DND-41 (cell line): ENCODE measurements around the gene CYP2W1.

Experiments used
- ATAC-seq: fragments of 200-7000 bp; cut with Tn5 transposase; 3 replicates; pipeline ENCODE4 v1.9.1; 2021; ENCODE audit warnings: low read depth; ENCODE audit not compliant: insufficient read depth
- DNase-seq: peaks from one replicate; pipeline ENCODE4 v3.0.0-alpha.2; 2020
- H2AFZ ChIP-seq: 2 replicates; pipeline ENCODE4 v1.6.0; 2012; ENCODE audit warnings: low read depth, low read length
- H3K27ac ChIP-seq: 2 replicates; pipeline ENCODE4 v1.5.1; 2012; ENCODE audit warnings: low read length, inconsistent platforms
- H3K27me3 ChIP-seq: fragments of 200-600 bp; sonication (generic); 2 replicates; pipeline ENCODE4 v1.6.0; 2012; ENCODE audit warnings: low read length, mild to moderate bottlenecking, inconsistent platforms; ENCODE audit not compliant: insufficient read depth, poor library complexity
- H3K36me3 ChIP-seq: 2 replicates; pipeline ENCODE4 v1.5.1; 2012; ENCODE audit warnings: low read length, inconsistent platforms; ENCODE audit not compliant: insufficient read depth
- H3K4me1 ChIP-seq: 2 replicates; pipeline ENCODE4 v1.5.1; 2012; ENCODE audit warnings: mild to moderate bottlenecking, low read length; ENCODE audit not compliant: insufficient read depth
- H3K4me2 ChIP-seq: 2 replicates; pipeline ENCODE4 v1.6.0; 2012; ENCODE audit warnings: mild to moderate bottlenecking, moderate library complexity, low read length, inconsistent platforms; ENCODE audit not compliant: insufficient read depth
- H3K4me3 ChIP-seq, 2 experiments: fragments of 200-600 bp in 1 of 2; shearing (Covaris generic) in 1 of 2; 2 replicates each; pipeline ENCODE4 v1.5.1; 2012 to 2016; ENCODE audit warnings: inconsistent platforms in 2 of 2, low read length in 2 of 2, mild to moderate bottlenecking in 2 of 2, low read depth in 1 of 2, moderate library complexity in 1 of 2
- H3K79me2 ChIP-seq: 2 replicates; pipeline ENCODE4 v1.6.0; 2012; ENCODE audit warnings: low read length, inconsistent platforms; ENCODE audit not compliant: insufficient read depth
- H3K9ac ChIP-seq: 2 replicates; pipeline ENCODE4 v1.6.0; 2012; ENCODE audit warnings: low read depth, mild to moderate bottlenecking, inconsistent platforms, low read length, moderate library complexity
- H3K9me3 ChIP-seq: 2 replicates; pipeline ENCODE4 v1.5.1; 2012; ENCODE audit warnings: low read length, moderate library complexity, mild to moderate bottlenecking, inconsistent platforms; ENCODE audit not compliant: insufficient read depth, severe bottlenecking
- H4K20me1 ChIP-seq: 2 replicates; pipeline ENCODE4 v1.6.0; 2012; ENCODE audit warnings: low read length; ENCODE audit not compliant: insufficient read depth
- CTCF ChIP-seq: IDR thresholded peaks from 2 replicates; pipeline ENCODE4 v1.5.1; 2012; ENCODE audit warnings: borderline replicate concordance, low read length, moderate library complexity, mild to moderate bottlenecking; ENCODE audit not compliant: poor library complexity, severe bottlenecking; ENCODE audit errors: extremely low read depth
- EZH2 ChIP-seq: IDR thresholded peaks from 3 replicates; pipeline ENCODE4 v1.6.1; 2012; ENCODE audit warnings: borderline replicate concordance, low read depth, mild to moderate bottlenecking, moderate library complexity, low read length, inconsistent platforms; ENCODE audit not compliant: severe bottlenecking

Gene CYP2W1

DNA sequence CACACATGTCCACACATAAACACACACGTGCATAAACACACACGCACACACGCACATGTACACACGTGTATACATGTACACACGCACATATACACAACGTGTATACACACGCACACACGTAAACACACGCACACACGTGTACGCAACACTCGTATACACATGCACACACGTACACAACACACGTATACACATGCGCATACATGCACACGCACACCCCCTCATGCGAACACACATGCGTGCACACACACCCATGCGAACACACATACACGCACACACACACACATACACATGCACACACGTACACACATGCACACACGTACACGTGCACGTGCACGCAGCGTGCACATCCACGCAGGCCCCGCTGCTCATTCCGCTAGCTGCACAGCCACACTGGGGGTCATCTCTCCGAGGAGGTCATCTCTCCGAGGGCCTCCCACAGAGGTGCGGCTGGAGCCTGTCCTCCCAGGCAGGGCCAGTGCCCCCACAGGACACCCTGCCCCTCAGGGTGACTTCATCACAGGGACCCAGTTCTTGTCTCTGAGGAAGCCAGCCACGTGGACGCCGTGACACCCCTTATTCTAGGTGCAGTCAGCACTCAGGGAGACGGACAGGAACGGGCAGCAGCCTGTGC lies 25.9 kb downstream of the CYP2W1 start:
- Histone ChIP-seq H2AFZ (no peak overlapping the region), H3K4me1 (no peaks in the 10 kb centered on the region), H3K9me3 (no peaks in the 10 kb centered on the region), H3K27me3 (no peaks in the 10 kb centered on the region), H3K4me3 (no peak overlapping the region), H3K4me2 (no peak overlapping the region), H3K79me2 (no peaks in the 10 kb centered on the region), H3K27ac (no peak overlapping the region), H3K36me3 (no peaks in the 10 kb centered on the region), H3K9ac (no peak overlapping the region), H4K20me1 (peaks cover 20% of the 10 kb centered on the region)
- DNase-seq (no peak), ATAC-seq (no peak; the same call in 2 of the 3 replicates)
- TF ChIP-seq CTCF: no peak
- no peak for TF ChIP-seq EZH2

DNA sequence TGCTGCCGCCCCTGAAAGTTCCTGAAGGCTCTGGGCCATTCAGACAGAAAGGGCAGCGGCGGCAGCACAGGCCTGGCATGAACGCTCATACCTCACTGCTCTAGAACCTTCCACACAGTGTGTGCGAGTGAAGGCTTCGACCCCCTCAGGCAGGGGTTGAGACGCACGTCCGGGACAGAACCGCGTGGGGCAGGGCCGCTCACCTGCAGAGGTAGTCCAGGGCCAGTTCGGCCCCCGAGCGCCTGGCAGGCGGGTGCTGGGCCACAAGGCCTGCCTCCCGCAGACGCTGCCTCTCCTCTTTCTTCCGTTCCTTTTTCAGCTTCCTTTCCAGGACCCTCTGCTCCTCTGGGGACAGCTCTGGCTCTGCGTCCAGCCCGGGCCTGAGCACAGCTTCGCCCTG lies 26.8 kb downstream of the CYP2W1 start:
- Histone ChIP-seq H2AFZ (no peak overlapping the region), H3K9me3 (no peaks in the 10 kb centered on the region), H3K27ac (no peak overlapping the region), H3K4me1 (no peaks in the 10 kb centered on the region), H3K27me3 (no peaks in the 10 kb centered on the region), H4K20me1 (peaks cover 23% of the 10 kb centered on the region), H3K79me2 (no peaks in the 10 kb centered on the region), H3K9ac (no peak overlapping the region), H3K4me3 (no peak overlapping the region), H3K4me2 (no peak overlapping the region), H3K36me3 (no peaks in the 10 kb centered on the region)
- no peak for TF ChIP-seq EZH2
- no peak for TF ChIP-seq CTCF
- ATAC-seq: no peak
- no peak for DNase-seq

DNA sequence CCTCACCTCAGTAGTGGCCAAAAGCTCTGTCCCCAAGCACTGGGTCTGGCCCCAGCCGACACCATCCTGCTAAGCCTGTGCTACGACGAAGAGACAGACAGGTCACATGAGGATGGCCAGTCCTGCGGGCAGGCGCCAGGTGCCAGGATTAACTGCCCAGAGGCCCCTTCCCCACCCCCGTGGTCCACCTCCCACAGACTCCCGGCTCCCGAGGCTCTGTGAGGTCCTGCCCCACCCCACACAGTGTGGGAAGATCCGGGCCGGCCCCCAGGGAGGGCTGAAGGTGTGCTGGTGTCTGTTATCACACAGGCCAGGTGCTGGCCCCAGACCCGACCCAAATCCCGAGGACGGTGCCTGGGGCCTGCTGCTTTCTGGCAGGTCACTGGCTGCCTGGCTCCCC lies 27.2 kb downstream of the CYP2W1 start:
- Histone ChIP-seq H3K27ac (no peak overlapping the region), H2AFZ (no peak overlapping the region), H3K27me3 (no peaks in the 10 kb centered on the region), H4K20me1 (peaks cover 28% of the 10 kb centered on the region), H3K9ac (no peak overlapping the region), H3K9me3 (no peaks in the 10 kb centered on the region), H3K4me3 (no peak overlapping the region), H3K36me3 (no peaks in the 10 kb centered on the region), H3K4me1 (no peaks in the 10 kb centered on the region), H3K79me2 (no peaks in the 10 kb centered on the region), H3K4me2 (no peak overlapping the region)
- ATAC-seq (no peak), DNase-seq (no peak)
- TF ChIP-seq CTCF (no peak), EZH2 (no peak)
